Loucy (cell line): Measurements from ENCODE around the gene ELOVL6.
"Not testable (repeated sequence)": the region's sequence is repeated elsewhere in the genome, so short reads cannot be mapped to it uniquely, and the experiment has no call there.

Experiments
- H2AFZ ChIP-seq: fragments of 200-600 bp; sonication (generic); 2 replicates; pipeline ENCODE4 v1.6.0; 2016; ENCODE audit warnings: antibody characterized with exemption, mild to moderate bottlenecking, low read length, moderate library complexity
- H3F3A ChIP-seq: fragments of 200-600 bp; 2 replicates; pipeline ENCODE4 v1.6.0; 2016; ENCODE audit warnings: antibody characterized with exemption, low read depth, mild to moderate bottlenecking
- H3K27me3 ChIP-seq: fragments of 200-600 bp; sonication (generic); 2 replicates; pipeline ENCODE4 v1.6.1; 2014; ENCODE audit warnings: low read length, mild to moderate bottlenecking; ENCODE audit not compliant: insufficient read depth, poor library complexity, severe bottlenecking
- H3K36me3 ChIP-seq: fragments of 200-600 bp; sonication (generic); 2 replicates; pipeline ENCODE4 v1.6.1; 2016; ENCODE audit warnings: low read length; ENCODE audit not compliant: insufficient read depth
- H3K4me1 ChIP-seq: fragments of 200-600 bp; sonication (generic); 2 replicates; pipeline ENCODE4 v1.5.1; 2014; ENCODE audit warnings: low read length, mild to moderate bottlenecking; ENCODE audit not compliant: insufficient read depth, poor library complexity, severe bottlenecking
- H3K4me2 ChIP-seq: fragments of 200-600 bp; sonication (generic); 2 replicates; pipeline ENCODE4 v1.6.0; 2014; ENCODE audit warnings: antibody characterized with exemption, low read length, low read depth, mild to moderate bottlenecking; ENCODE audit not compliant: poor library complexity, severe bottlenecking
- H3K4me3 ChIP-seq: fragments of 200-600 bp; sonication (generic); 2 replicates; pipeline ENCODE4 v1.5.1; 2014; ENCODE audit warnings: low read length, mild to moderate bottlenecking, mixed read lengths; ENCODE audit not compliant: poor library complexity, severe bottlenecking
- H3K79me2 ChIP-seq: fragments of 200-600 bp; sonication (generic); 2 replicates; pipeline ENCODE4 v1.6.1; 2014; ENCODE audit warnings: low read length; ENCODE audit not compliant: insufficient read depth
- H3K9ac ChIP-seq: fragments of 200-600 bp; sonication (generic); 2 replicates; pipeline ENCODE4 v1.6.0; 2014; ENCODE audit warnings: mild to moderate bottlenecking, low read depth, low read length, moderate library complexity; ENCODE audit not compliant: poor library complexity, severe bottlenecking
- H3K9me2 ChIP-seq: fragments of 200-600 bp; sonication (generic); replicated peaks from 2 replicates; pipeline ENCODE4 v1.6.1; 2016; ENCODE audit warnings: low read depth, low read length, mixed read lengths
- H3K9me3 ChIP-seq: fragments of 200-600 bp; sonication (generic); 2 replicates; pipeline ENCODE4 v1.6.1; 2014; ENCODE audit warnings: mild to moderate bottlenecking, antibody characterized with exemption, low read length, low read depth; ENCODE audit not compliant: insufficient read depth
- H4K20me1 ChIP-seq: fragments of 200-600 bp; sonication (generic); 2 replicates; pipeline ENCODE4 v1.6.0; 2014; ENCODE audit warnings: antibody characterized with exemption, low read length, mild to moderate bottlenecking; ENCODE audit not compliant: insufficient read depth, poor library complexity, severe bottlenecking
- EZH2phosphoT487 ChIP-seq: fragments of 200-600 bp; IDR thresholded peaks from 2 replicates; pipeline ENCODE4 v1.6.1; 2018; ENCODE audit warnings: antibody characterized with exemption, mild to moderate bottlenecking, moderate library complexity, borderline replicate concordance
- TF ChIP-seq, protein P1 (sequence below): fragments of 200-600 bp; sonication (generic); conservative IDR thresholded peaks from 2 replicates; pipeline ENCODE4 v1.5.1; 2014; ENCODE audit warnings: mild to moderate bottlenecking, antibody characterized with exemption, low read length

ELOVL6 gene

GRCh38 chr4:110087070-110087708 lies 111.2 kb downstream of the ELOVL6 start:
- Histone ChIP-seq H3K9me3 (no peaks in the 10 kb centered on the region), H3F3A (no peaks in the 10 kb centered on the region; the same call in 1 of the 2 replicates), H3K9ac (peak overlapping the region; percentile 18), H3K9me2 (no peaks in the 10 kb centered on the region), H3K4me1 (peaks cover 61% of the 10 kb centered on the region), H3K4me3 (no peak overlapping the region), H3K36me3 (no peaks in the 10 kb centered on the region; the same call in 1 of the 2 replicates), H2AFZ (no peak overlapping the region), H4K20me1 (no peaks in the 10 kb centered on the region), H3K79me2 (peaks cover 24% of the 10 kb centered on the region), H3K4me2 (no peak overlapping the region), H3K27me3 (no peaks in the 10 kb centered on the region)
- TF ChIP-seq, protein P1, sequence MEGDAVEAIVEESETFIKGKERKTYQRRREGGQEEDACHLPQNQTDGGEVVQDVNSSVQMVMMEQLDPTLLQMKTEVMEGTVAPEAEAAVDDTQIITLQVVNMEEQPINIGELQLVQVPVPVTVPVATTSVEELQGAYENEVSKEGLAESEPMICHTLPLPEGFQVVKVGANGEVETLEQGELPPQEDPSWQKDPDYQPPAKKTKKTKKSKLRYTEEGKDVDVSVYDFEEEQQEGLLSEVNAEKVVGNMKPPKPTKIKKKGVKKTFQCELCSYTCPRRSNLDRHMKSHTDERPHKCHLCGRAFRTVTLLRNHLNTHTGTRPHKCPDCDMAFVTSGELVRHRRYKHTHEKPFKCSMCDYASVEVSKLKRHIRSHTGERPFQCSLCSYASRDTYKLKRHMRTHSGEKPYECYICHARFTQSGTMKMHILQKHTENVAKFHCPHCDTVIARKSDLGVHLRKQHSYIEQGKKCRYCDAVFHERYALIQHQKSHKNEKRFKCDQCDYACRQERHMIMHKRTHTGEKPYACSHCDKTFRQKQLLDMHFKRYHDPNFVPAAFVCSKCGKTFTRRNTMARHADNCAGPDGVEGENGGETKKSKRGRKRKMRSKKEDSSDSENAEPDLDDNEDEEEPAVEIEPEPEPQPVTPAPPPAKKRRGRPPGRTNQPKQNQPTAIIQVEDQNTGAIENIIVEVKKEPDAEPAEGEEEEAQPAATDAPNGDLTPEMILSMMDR: no peak
- no peak for TF ChIP-seq EZH2phosphoT487

- Histone ChIP-seq H3K36me3 (no peaks in the 10 kb centered on the region; the same call in 1 of the 2 replicates), H3K9me3 (no peaks in the 10 kb centered on the region), H3F3A (no peaks in the 10 kb centered on the region; the same call in 1 of the 2 replicates), H3K4me2 (peak overlapping the region; percentile 35), H3K79me2 (peaks cover 8% of the 10 kb centered on the region; the same call in 1 of the 2 replicates), H3K9ac (no peak overlapping the region), H3K9me2 (no peaks in the 10 kb centered on the region), H3K27me3 (no peaks in the 10 kb centered on the region), H3K4me3 (no peak overlapping the region), H3K4me1 (peaks cover 50% of the 10 kb centered on the region), H2AFZ (no peak overlapping the region), H4K20me1 (no peaks in the 10 kb centered on the region)
- TF ChIP-seq EZH2phosphoT487: no peak
- TF ChIP-seq, protein P1: no peak
Measured at GRCh38 chr4:110085131-110085530, 113.3 kb downstream of the ELOVL6 start.

DNA sequence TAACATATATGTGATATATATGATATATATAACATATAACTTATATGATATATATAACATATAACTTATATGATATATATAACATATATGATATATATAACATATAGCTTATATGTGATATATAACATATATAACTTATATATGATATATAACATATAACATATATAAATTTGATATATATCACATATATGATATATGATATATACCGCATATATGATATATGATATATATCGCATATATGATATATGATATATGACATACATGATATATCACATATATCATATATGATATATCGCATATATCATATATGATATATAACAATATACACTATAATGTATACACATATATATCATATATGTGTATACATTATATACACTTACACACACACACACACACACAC lies 114.3 kb downstream of the ELOVL6 start:
- Histone ChIP-seq H3K9ac (no peak overlapping the region), H3K9me3 (no peaks in the 10 kb centered on the region), H3F3A (no peaks in the 10 kb centered on the region; the same call in 1 of the 2 replicates), H4K20me1 (no peaks in the 10 kb centered on the region), H2AFZ (no peak overlapping the region), H3K4me3 (no peak overlapping the region), H3K4me2 (no peak overlapping the region), H3K4me1 (peaks cover 40% of the 10 kb centered on the region), H3K79me2 (0 out of 2 replicates have a peak, but pooled peaks cover 6% of the 10 kb centered on the region), H3K27me3 (no peaks in the 10 kb centered on the region), H3K9me2 (no peaks in the 10 kb centered on the region), H3K36me3 (no peaks in the 10 kb centered on the region)
- TF ChIP-seq, protein P1: no peak
- TF ChIP-seq EZH2phosphoT487: no peak

DNA sequence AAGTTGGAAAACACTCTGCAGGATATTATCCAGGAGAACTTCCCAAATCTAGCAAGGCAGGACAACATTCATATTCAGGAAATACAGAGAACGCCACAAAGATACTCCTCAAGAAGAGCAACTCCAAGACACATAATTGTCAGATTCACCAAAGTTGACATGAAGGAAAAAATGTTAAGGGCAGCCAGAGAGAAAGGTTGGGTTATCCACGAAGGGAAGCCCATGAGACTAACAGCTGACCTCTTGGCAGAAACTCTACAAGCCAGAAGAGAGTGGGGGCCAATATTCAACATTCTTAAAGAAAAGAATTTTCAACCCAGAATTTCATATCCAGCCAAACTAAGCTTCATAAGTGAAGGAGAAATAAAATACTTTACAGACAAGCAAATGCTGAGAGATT lies 120.3 kb downstream of the ELOVL6 start:
- not testable (repeated sequence) for H3K27me3 ChIP-seq, H3K9me2 ChIP-seq, H3K9me3 ChIP-seq, H3K4me2 ChIP-seq, H3K9ac ChIP-seq, H3F3A ChIP-seq, H3K4me3 ChIP-seq, H2AFZ ChIP-seq, H3K36me3 ChIP-seq, H4K20me1 ChIP-seq, H3K79me2 ChIP-seq
- H3K4me1 ChIP-seq: peaks cover 19% of the 10 kb centered on the region

- H2AFZ ChIP-seq, H3K4me2 ChIP-seq, H3K9me3 ChIP-seq: not testable (repeated sequence)
Measured at GRCh38 chr4:110076828-110077227, 121.6 kb downstream of the ELOVL6 start.

More at GRCh38 chr4:110076828-110077227, 121.6 kb downstream of the ELOVL6 start:
- H3K79me2 ChIP-seq, H3K9me2 ChIP-seq, H3F3A ChIP-seq, H3K36me3 ChIP-seq, H3K27me3 ChIP-seq, H3K9ac ChIP-seq, H4K20me1 ChIP-seq, H3K4me3 ChIP-seq: not testable (repeated sequence)
- H3K4me1 ChIP-seq: peaks cover 27% of the 10 kb centered on the region
